ENCODE results near the gene MRPS16. TPM values are rescaled to one million over a fixed set of nuclear protein-coding genes. Genes with fewer than 3 reads are reported as not detected.

Gene MRPS16
- total RNA-seq, 1 experiment from 2014 or later, result 164 TPM

DNA sequence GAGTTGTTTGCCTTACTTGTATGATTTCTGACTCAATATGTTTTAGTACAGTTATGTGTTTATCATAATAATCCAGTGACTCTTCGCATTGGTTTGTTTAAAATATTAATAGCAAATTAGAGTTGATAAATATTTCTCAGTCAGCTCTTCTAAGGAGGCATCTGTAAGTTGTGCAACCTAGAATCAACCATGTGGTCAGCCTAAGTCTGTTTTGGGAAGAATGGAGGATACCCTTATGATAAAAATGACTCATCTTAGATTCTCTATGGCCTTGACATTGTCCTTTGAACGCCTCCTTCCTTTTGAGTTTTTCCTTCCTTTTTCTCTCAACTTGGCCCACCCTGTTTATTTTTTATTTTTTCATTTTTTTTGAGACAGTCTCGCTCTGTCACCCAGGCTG, 24.2 kb downstream of the MRPS16 start:
- POLR2A ChIA-PET (ENCODE audit: low non-redundant PET), result no interaction called here
- CTCF ChIA-PET, result no interaction called here
- H3K4me3 ChIP-seq (ENCODE audit: low read depth, low read length, poor library complexity, severe bottlenecking), result no peak overlapping the region
- TF ChIP-seq, protein P1, sequence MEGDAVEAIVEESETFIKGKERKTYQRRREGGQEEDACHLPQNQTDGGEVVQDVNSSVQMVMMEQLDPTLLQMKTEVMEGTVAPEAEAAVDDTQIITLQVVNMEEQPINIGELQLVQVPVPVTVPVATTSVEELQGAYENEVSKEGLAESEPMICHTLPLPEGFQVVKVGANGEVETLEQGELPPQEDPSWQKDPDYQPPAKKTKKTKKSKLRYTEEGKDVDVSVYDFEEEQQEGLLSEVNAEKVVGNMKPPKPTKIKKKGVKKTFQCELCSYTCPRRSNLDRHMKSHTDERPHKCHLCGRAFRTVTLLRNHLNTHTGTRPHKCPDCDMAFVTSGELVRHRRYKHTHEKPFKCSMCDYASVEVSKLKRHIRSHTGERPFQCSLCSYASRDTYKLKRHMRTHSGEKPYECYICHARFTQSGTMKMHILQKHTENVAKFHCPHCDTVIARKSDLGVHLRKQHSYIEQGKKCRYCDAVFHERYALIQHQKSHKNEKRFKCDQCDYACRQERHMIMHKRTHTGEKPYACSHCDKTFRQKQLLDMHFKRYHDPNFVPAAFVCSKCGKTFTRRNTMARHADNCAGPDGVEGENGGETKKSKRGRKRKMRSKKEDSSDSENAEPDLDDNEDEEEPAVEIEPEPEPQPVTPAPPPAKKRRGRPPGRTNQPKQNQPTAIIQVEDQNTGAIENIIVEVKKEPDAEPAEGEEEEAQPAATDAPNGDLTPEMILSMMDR (conservative IDR thresholded peaks at IDR 0.05; ENCODE audit: low read depth, low read length), result no peak
- TF ChIP-seq EZH2 (IDR thresholded peaks at IDR 0.05; ENCODE audit: borderline replicate concordance, low read depth, low read length, poor library complexity, severe bottlenecking), result no peak
- no TSS peak for BruUV-seq (replicated peaks)
- DNase-seq (ENCODE audit: low spot score), result no peak
- peaks cover 8% of the 10 kb centered on the region for H3K36me3 ChIP-seq (ENCODE audit: insufficient read depth, low read length, poor library complexity, severe bottlenecking)
- intact Hi-C loops (cut with micrococcal nuclease; ENCODE audit: unreplicated experiment), result no loop called here
- H3K9me3 ChIP-seq (ENCODE audit: low read depth, low read length, poor library complexity, severe bottlenecking), result no peaks in the 10 kb centered on the region
- H3K27me3 ChIP-seq (replicated peaks; ENCODE audit: insufficient read depth, low read depth, low read length, poor library complexity), result no peaks in the 10 kb centered on the region
- H3K27ac ChIP-seq (ENCODE audit: low read depth, low read length, poor library complexity, severe bottlenecking), result no peak overlapping the region
- H3K4me1 ChIP-seq (ENCODE audit: insufficient read depth, low read length, poor library complexity, severe bottlenecking), result no peaks in the 10 kb centered on the region

DNA sequence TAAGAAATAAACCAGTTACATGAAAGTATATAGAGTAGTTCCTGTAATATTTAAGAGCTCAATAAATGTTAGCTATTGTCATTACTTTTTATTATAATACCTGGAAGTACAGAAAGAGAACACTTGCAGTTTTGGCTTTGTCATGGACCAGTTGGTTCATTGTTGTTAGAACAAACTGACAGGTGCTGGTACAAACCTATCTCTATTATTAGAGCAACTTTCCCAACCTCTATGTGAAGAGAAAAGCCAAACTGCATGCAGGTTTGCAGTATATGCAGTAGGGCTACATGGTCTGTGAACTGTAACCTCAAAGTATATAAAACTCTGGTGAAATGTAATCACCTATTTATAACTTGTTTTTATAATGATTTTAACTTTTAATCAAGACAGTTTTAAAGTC, 25.8 kb downstream of the MRPS16 start:
- TF ChIP-seq EZH2 (IDR thresholded peaks at IDR 0.05; ENCODE audit: borderline replicate concordance, low read depth, low read length, poor library complexity, severe bottlenecking), result no peak
- TF ChIP-seq, protein P1 (conservative IDR thresholded peaks at IDR 0.05; ENCODE audit: low read depth, low read length), result no peak
- CTCF ChIA-PET, result no interaction called here
- no peaks in the 10 kb centered on the region for H3K9me3 ChIP-seq (ENCODE audit: low read depth, low read length, poor library complexity, severe bottlenecking)
- no peak for DNase-seq (ENCODE audit: low spot score)
- H3K4me3 ChIP-seq (ENCODE audit: low read depth, low read length, poor library complexity, severe bottlenecking), result no peak overlapping the region
- H3K36me3 ChIP-seq (ENCODE audit: insufficient read depth, low read length, poor library complexity, severe bottlenecking), result no peaks in the 10 kb centered on the region
- intact Hi-C loops (cut with micrococcal nuclease; ENCODE audit: unreplicated experiment), result no loop called here
- BruUV-seq (replicated peaks), result no TSS peak
- H3K27ac ChIP-seq (ENCODE audit: low read depth, low read length, poor library complexity, severe bottlenecking), result no peak overlapping the region
- no peaks in the 10 kb centered on the region for H3K4me1 ChIP-seq (ENCODE audit: insufficient read depth, low read length, poor library complexity, severe bottlenecking)
- H3K27me3 ChIP-seq (replicated peaks; ENCODE audit: insufficient read depth, low read depth, low read length, poor library complexity), result no peaks in the 10 kb centered on the region
- POLR2A ChIA-PET (ENCODE audit: low non-redundant PET), result no interaction called here

DNA sequence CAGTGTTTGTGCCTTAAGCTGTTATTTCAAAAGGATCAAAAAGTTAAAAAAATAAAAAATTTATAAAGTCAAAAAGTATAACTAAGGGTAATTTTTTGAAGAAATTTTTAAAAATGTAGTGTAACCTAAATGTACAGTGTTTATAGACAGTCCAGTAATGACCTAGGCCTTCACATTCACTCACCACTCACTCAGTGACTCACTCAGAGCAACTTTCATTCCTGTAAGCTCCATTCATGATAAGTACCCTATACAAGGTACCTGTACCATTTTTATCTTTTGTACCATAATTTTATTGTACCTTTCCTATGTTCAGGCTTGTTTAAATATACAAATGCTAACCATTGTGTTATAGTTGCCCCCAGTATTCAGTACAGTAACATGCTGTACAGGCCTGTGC, 26.9 kb downstream of the MRPS16 start:
- no peaks in the 10 kb centered on the region for H3K36me3 ChIP-seq (ENCODE audit: insufficient read depth, low read length, poor library complexity, severe bottlenecking)
- H3K4me1 ChIP-seq (ENCODE audit: insufficient read depth, low read length, poor library complexity, severe bottlenecking), result no peaks in the 10 kb centered on the region
- no peak for DNase-seq (ENCODE audit: low spot score)
- intact Hi-C loops (cut with micrococcal nuclease; ENCODE audit: unreplicated experiment), result no loop called here
- H3K9me3 ChIP-seq (ENCODE audit: low read depth, low read length, poor library complexity, severe bottlenecking), result no peaks in the 10 kb centered on the region
- H3K27ac ChIP-seq (ENCODE audit: low read depth, low read length, poor library complexity, severe bottlenecking), result no peak overlapping the region
- no TSS peak for BruUV-seq (replicated peaks)
- POLR2A ChIA-PET (ENCODE audit: low non-redundant PET), result no interaction called here
- H3K27me3 ChIP-seq (replicated peaks; ENCODE audit: insufficient read depth, low read depth, low read length, poor library complexity), result no peaks in the 10 kb centered on the region
- H3K4me3 ChIP-seq (ENCODE audit: low read depth, low read length, poor library complexity, severe bottlenecking), result no peak overlapping the region
- CTCF ChIA-PET, result no interaction called here
- TF ChIP-seq EZH2 (IDR thresholded peaks at IDR 0.05; ENCODE audit: borderline replicate concordance, low read depth, low read length, poor library complexity, severe bottlenecking), result no peak
- TF ChIP-seq, protein P1 (conservative IDR thresholded peaks at IDR 0.05; ENCODE audit: low read depth, low read length), result no peak

All from A673 (cell line).